Fibroblast of upper back skin (primary cell): ENCODE data around the gene GPA33.
"Not testable (repeated sequence)": the region's sequence is repeated elsewhere in the genome, so short reads cannot be mapped to it uniquely, and the experiment has no call there.

ENCODE experiments used
- DNase-seq: peaks from one replicate; pipeline ENCODE4 v3.0.0-alpha.2; 2013

Gene GPA33

DNA sequence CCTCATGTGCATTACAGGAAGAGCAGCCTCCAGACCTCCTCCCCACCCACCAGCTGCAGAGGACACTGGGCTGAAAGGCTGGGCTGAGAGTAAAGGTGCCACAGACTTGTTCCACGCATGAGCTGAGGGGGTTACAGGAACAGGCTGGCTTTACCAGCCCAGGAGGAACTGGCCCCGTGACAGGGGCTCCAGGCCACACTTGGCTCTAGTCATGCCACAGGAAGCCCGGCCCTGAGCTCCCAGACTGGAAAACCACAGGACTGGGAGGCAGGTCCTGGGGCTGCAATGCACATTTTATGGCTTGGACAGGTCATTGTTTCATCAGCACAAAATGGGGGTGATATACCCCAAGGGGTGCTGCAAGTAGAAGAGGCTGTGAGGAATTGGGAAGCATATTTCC lies 35.6 kb downstream of the GPA33 start:
- no peak for DNase-seq

DNA sequence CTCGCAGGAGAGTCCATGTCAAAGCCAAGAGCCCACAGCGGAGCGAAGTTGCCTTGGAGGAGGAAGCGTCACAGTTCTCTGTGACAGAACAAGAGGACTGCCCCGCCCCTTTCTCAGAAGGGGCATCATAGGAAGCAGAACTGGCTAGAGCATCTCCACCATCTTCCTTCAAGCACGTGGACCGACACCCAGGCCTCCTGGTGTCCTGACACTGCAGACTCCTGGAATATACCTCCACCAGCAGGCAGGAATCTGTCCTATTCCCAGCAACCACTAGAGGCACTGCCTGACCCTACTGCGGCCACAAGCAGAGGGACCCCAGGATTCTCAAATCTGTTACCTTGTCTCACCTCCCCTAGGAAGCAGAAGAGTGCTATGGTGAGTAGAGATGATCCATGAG lies 37.8 kb downstream of the GPA33 start:
- DNase-seq, result peak; percentile 2

DNA sequence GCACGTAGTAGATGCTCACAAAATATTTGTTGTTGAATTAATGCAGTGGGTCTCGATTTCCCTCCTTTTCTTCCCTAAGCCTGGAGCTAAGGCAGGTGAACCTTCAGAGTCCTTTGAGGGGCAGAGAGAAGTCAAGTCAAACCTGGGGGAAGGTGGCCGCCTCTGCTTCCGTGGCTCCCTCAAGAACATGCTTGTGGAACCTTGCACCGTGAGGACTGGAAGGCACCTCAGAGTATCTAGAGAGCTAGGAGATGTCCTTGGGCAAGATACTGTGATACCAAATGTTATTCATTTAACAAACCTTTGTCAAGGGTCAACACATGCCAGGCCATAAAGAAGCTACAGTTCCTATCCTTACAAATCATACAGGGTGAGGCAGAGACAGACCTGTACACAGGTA lies 38.3 kb downstream of the GPA33 start:
- no peak for DNase-seq

DNA sequence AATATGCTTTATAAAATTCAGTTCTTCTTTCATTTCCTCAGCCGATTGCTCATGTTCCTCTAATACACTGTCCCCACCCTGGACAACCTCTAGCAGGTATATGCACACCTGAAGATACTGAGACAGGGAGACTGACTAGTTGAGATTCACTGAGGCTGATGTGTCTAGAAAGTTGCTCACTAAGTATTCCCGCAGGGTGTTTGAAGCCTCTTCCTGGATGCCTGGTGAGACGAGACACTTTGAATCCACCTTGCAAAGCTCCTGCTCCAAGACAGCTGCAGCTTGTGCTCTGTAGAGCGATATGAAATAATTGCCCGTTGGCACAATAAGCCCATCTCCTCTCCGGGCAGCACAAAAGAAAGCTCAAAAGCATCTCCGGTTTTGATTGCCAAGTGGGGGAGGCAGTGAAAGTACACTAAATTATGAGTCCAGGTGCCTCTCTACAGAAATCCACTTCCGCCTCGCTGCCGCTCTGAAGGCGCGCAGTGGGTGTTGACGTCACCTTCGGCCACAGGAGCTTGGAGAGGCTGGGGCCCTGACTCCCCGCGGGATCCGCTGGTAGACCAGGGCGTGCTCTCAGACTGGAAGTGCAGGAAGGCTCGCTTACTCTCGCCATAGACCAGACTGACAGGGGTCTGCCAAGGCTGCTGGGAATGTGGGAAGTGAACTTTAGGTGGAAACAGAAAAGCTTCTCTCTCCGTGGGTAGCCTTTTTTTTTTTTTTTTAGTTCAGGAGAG lies 46.3 kb downstream of the GPA33 start:
- DNase-seq, result peak; percentile 13

DNA sequence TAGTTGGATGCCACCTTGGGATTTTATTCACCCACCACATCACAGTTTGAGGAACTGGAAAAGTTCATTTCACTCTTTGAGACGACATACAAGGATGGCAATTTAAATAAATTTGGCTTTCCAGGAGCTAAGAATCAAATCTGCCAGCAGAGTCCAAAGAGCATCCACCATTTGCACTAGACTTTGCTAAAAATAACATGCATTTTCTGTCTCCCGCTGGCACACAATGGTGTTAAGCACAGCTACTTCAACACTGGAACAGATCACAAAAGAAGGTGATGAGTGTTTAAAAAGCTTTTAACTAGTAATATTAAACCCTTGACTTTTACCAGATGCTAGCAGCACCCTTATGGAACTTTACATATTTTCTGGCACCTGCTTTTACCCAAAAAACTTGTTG lies 56.5 kb downstream of the GPA33 start:
- no peak for DNase-seq

DNA sequence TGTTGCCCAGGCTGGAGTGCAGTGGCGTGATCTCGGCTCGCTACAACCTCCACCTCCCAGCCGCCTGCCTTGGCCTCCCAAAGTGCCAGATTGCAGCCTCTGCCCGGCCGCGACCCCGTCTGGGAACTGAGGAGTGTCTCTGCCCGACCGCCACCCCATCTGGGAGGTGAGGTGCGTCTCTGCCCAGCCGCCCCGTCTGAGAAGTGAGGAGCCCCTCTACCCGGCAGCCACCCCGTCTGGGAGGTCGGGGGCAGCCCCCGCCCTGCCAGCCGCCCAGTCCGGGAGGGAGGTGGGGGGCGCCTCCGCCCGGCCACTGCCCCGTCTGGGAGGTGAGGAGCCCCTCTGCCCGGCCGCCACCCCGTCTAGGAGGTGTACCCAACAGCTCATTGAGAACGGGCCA lies 60.6 kb downstream of the GPA33 start:
- not testable (repeated sequence) for DNase-seq

DNA sequence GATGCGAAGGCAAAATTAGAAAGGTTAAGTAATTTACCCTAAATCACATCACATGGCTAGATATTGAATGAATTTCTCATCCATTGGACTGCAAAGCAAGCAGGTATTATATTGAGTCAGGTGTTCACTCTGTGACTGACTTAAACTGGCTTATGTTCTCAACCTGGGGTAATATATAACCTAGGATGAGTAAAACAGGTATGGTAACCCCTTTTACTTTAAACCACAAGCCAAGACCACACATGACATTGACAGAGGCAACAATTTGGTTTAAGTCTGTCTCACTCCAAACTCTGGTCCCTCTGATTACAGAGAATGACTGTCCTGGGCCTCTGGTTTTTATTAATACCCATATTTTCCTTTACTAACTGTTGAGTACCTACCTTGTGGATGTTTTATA lies 67.8 kb downstream of the GPA33 start:
- no peak for DNase-seq

DNA sequence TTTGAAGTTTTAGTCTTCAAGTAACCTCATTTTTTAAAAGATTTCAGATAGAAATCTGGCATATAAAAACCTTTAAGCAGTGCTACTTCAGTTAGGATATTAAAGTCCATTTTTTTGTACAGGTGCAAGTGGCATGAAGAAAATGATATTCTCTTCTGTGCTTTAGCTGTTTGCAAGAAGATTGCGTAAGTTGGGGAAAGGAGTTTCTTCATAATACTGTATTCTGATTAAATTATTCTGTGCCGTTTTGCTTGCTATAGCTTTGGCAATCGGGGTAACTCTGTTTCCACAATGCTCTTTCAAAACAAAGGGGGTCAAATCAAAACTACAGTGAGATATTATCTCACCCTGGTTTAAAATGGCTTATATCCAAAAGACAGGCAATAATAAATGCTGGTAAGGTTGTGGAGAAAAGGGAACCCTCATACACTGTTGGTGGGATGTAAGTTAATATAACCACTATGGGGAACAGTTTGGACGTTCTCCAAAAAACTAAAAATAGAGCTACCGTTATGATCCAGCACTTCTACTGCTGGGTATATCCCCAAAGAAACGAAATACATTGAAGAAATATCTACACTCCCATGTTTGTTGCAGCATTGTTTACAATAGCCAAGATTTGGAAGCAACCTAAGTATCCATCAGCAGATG lies 74.0 kb downstream of the GPA33 start:
- DNase-seq, result no peak

DNA sequence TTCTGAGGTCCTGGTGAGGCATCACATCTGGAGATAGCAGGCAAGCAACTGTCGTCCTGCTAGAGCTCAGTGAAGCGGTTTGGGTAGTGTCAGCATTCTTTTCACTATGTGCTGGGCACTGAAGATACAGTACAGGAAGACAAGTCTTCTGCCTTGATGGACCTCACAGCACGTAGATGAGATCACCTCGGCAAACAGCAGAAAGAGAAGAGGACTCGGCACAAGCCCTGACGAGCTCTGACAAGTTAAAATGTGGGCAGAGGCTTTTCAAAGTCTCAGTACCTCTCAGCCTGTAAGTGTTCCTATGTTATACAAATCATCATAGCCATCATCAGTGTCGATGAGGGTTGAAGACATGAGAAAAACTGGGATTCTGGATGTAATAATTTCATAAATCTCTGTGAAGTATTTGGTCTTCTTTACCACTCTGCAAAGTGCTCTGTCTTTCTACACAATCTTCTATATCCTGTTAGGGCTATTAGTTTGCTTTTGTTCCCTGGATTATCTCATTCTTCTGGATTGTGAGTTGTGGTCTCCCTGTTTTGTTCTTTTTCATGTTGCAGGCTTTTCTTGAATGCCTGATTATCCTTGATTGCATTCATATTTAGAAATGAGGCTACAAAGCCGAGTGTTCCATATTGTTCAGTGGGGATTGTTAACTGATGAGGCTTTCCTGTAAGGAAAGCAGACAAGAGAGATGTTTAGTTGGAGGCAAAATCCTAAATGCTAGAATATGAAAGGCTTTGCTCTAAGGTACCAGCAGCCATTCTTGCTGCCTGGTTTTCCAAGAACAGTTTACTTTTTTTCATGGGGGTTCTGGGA lies 76.9 kb downstream of the GPA33 start:
- no peak for DNase-seq

DNA sequence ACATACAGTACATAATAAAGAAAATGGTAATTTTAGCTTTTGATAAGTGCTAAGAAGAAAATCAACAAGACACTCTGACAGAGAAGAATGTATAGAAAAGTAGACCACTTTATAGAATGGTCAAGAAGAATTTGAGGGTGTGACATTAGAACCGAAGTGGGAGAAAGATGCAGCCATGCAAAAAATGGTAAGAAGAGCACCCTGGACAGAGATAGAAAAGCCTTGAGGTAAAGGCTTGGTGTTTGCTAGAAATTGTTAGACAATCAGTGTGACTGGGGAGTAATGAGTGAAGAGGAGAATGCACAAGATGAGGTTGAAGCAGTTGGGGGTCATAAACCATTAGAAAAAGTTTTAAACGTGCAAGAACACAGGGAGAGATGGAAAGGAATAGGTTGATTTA lies 77.6 kb downstream of the GPA33 start:
- DNase-seq, result no peak

DNA sequence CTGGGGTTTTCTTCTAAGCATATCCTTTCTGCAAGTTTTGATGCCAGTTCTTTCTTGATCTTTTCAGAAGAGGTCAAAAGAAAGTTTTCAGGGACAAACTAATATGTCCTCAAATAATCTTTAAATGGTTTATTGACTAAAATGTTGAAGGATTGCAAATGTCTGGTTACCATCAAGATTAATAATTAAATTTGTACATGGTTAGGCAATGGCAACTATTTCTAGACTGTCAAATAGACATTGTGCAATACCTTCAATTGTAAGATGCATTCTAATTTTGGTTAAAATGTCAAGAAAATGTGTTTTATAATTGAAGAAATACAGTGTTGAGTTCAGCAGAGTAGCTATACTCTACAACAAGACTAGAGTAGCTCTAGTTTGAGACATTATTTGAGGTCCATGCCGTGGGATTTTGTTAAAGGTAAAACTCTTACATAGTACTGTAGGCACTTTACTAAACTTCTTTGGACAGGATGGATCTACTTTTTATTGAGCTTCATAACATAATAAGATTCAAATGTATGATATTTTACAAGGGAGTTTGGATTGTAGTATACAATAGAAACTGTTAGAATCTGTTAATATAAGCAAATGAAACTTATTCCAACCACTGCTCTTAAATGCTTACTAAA lies 78.5 kb downstream of the GPA33 start:
- no peak for DNase-seq

DNA sequence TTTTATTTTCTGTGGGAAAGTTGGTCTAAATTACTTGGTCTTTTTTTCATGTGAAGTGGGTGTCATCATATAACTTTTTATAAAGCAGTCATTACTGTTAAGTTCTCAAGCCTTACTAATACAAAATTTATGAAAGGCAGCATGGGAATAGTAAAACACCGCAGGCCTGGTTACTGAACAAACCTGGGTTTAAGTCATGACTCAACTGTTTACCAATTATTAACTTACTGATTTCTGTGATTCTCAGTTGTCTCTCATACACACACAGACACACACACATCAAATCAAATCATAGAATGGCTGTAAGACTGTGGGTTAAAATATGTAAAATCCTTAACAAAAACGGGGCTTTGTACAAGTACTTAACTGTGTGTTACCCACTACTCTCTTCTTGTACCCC lies 86.5 kb downstream of the GPA33 start:
- DNase-seq, result no peak
